ENCODE results near the gene ANXA6. TPM values are rescaled to one million over a fixed set of nuclear protein-coding genes. Genes with fewer than 3 reads are reported as not detected.

The ANXA6 gene
- total RNA-seq, 1 experiment from 2014 or later = 95.9 TPM

DNA sequence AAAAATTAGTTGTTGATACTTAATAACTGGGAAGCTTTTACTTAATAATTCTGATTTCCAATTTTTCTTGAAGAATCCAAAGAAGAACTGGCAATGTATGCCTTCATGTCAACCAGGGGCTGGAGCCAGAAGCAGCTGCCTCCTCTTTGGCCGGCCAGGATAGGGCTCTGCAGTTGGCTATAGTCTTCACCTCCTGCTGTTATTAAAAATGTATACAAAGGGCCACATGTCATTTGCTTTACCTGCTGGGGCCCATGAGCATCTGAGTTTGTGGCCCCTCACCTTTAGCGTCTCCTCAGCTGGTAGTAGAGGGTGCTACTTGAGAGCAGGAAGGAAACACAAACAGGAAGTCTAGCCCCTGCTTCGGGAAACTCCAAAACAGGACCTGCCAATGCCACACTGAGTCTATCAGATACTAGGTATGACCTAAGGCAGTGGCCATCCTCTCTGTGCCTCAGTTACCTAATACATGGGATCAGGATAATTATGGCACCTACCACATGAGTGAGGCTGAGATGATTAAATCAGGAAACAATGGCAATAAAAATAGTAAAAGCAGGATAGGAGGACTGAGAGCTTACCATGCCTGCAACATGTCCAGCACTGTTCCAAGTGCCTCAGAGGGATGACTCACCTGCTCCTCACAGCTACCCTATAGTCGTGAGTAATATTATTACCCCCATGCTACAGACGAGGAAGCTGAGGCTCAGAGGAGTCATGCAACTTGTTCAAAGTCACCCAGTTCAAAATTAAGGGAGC, 45.0 kb upstream of the ANXA6 start:
- H3K4me1 ChIP-seq (ENCODE audit: insufficient read depth, low read length, poor library complexity, severe bottlenecking) = no peaks in the 10 kb centered on the region
- no peaks in the 10 kb centered on the region for H3K27me3 ChIP-seq (replicated peaks; ENCODE audit: insufficient read depth, low read depth, low read length, poor library complexity)
- no peaks in the 10 kb centered on the region for H3K9me3 ChIP-seq (ENCODE audit: low read depth, low read length, poor library complexity, severe bottlenecking)
- H3K4me3 ChIP-seq (ENCODE audit: low read depth, low read length, poor library complexity, severe bottlenecking) = no peak overlapping the region
- no peaks in the 10 kb centered on the region for H3K36me3 ChIP-seq (ENCODE audit: insufficient read depth, low read length, poor library complexity, severe bottlenecking)
- H3K27ac ChIP-seq (ENCODE audit: low read depth, low read length, poor library complexity, severe bottlenecking) = no peak overlapping the region
- CTCF ChIA-PET = interaction anchor here (0.8 kb wide), 1 partner anchor 38 kb away, joined by 5 read pairs; no protein-coding TSS in a partner anchor
- POLR2A ChIA-PET (ENCODE audit: low non-redundant PET) = no interaction called here
- no TSS peak for BruUV-seq (replicated peaks)
- intact Hi-C loops (cut with micrococcal nuclease; ENCODE audit: unreplicated experiment) = no loop called here
- TF ChIP-seq EZH2 (IDR thresholded peaks at IDR 0.05; ENCODE audit: borderline replicate concordance, low read depth, low read length, poor library complexity, severe bottlenecking) = no peak
- TF ChIP-seq, protein P1, sequence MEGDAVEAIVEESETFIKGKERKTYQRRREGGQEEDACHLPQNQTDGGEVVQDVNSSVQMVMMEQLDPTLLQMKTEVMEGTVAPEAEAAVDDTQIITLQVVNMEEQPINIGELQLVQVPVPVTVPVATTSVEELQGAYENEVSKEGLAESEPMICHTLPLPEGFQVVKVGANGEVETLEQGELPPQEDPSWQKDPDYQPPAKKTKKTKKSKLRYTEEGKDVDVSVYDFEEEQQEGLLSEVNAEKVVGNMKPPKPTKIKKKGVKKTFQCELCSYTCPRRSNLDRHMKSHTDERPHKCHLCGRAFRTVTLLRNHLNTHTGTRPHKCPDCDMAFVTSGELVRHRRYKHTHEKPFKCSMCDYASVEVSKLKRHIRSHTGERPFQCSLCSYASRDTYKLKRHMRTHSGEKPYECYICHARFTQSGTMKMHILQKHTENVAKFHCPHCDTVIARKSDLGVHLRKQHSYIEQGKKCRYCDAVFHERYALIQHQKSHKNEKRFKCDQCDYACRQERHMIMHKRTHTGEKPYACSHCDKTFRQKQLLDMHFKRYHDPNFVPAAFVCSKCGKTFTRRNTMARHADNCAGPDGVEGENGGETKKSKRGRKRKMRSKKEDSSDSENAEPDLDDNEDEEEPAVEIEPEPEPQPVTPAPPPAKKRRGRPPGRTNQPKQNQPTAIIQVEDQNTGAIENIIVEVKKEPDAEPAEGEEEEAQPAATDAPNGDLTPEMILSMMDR (conservative IDR thresholded peaks at IDR 0.05; ENCODE audit: low read depth, low read length) = no peak
- DNase-seq (ENCODE audit: low spot score) = peak; percentile 10

DNA sequence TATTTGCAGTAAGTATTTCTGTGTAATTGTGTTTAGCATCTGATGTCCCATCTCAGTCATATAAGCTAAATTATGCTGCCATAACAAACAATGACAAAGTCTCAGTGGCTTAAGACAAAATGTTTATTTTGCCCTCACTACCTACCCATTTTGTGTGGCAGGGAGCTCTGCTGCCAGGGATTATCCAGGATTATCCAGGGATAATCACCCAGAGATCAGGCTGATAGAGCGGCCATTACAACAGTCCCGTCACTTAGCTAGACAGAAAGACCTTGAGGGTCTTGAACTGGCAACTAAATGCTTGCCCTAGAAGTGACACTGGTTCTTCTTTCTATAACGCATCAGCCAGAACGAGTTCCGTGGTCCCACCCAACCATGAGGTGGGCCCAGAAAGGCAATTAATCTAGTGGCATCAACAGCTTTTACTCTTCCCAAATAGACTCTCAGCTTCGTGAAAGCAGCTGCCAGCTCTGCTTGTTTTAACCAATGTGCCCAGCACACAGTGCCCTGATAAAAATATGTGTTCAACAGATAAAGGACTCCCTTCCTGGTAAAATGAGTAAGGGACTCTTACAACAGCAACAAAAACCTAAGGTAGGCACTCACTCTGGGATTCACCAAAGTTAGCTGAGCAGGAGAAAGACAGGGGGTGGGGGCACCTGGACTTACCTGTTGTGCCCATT, 43.5 kb upstream of the ANXA6 start:
- Histone ChIP-seq H3K36me3 (ENCODE audit: insufficient read depth, low read length, poor library complexity, severe bottlenecking) (no peaks in the 10 kb centered on the region), H3K4me3 (ENCODE audit: low read depth, low read length, poor library complexity, severe bottlenecking) (no peak overlapping the region), H3K27ac (ENCODE audit: low read depth, low read length, poor library complexity, severe bottlenecking) (no peak overlapping the region), H3K27me3 (replicated peaks; ENCODE audit: insufficient read depth, low read depth, low read length, poor library complexity) (no peaks in the 10 kb centered on the region), H3K9me3 (ENCODE audit: low read depth, low read length, poor library complexity, severe bottlenecking) (no peaks in the 10 kb centered on the region), H3K4me1 (ENCODE audit: insufficient read depth, low read length, poor library complexity, severe bottlenecking) (no peaks in the 10 kb centered on the region)
- ChIA-PET POLR2A (ENCODE audit: low non-redundant PET) (no interaction called here), CTCF (no interaction called here)
- intact Hi-C loops (cut with micrococcal nuclease; ENCODE audit: unreplicated experiment) = no loop called here
- no peak for TF ChIP-seq EZH2 (IDR thresholded peaks at IDR 0.05; ENCODE audit: borderline replicate concordance, low read depth, low read length, poor library complexity, severe bottlenecking)
- TF ChIP-seq, protein P1 (conservative IDR thresholded peaks at IDR 0.05; ENCODE audit: low read depth, low read length) = no peak
- DNase-seq (ENCODE audit: low spot score) = no peak
- no TSS peak for BruUV-seq (replicated peaks)

DNA sequence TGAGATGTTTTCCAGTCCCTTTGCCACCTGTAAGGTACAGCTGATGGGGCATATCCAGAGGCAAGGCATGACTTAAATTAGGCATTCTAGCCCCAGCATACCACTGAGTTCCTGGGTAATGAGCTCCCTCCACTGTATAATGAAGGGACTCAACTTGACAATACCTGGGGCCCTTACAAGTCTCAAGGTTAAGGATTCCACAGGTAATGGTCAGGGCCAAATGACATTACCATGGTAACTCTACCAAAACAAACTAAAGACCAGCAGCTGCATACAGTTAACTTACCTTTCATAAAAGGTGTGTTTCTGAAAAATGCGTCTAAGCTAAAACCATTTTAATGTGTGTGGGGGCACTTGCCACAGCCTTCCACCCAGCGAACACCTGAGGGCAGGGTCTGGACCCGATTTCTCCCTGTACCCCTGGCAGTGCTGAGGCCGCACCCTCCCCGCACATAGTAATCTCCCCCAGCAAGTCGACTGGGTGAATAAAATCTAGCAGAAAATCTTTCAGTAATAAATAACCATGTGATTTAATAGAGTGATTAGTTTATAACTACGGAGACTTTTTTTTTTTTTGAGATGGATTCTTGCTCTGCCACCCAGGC, 42.1 kb upstream of the ANXA6 start:
- Histone ChIP-seq H3K9me3 (ENCODE audit: low read depth, low read length, poor library complexity, severe bottlenecking) (no peaks in the 10 kb centered on the region), H3K36me3 (ENCODE audit: insufficient read depth, low read length, poor library complexity, severe bottlenecking) (no peaks in the 10 kb centered on the region), H3K4me3 (ENCODE audit: low read depth, low read length, poor library complexity, severe bottlenecking) (no peak overlapping the region), H3K27ac (ENCODE audit: low read depth, low read length, poor library complexity, severe bottlenecking) (no peak overlapping the region), H3K27me3 (replicated peaks; ENCODE audit: insufficient read depth, low read depth, low read length, poor library complexity) (no peaks in the 10 kb centered on the region), H3K4me1 (ENCODE audit: insufficient read depth, low read length, poor library complexity, severe bottlenecking) (no peaks in the 10 kb centered on the region)
- ChIA-PET CTCF (no interaction called here), POLR2A (ENCODE audit: low non-redundant PET) (no interaction called here)
- no TSS peak for BruUV-seq (replicated peaks)
- intact Hi-C loops (cut with micrococcal nuclease; ENCODE audit: unreplicated experiment) = no loop called here
- no peak for DNase-seq (ENCODE audit: low spot score)
- no peak for TF ChIP-seq EZH2 (IDR thresholded peaks at IDR 0.05; ENCODE audit: borderline replicate concordance, low read depth, low read length, poor library complexity, severe bottlenecking)

All from A673 (cell line).